T-helper 2 cell treated with Interferon-gamma antibody and Interleukin-4, amounts not matched to agents 100 ng/mL and 5 ng/mL, for 36 hours (primary cell): ENCODE results near the gene SYPL2. TPM values are rescaled to one million over a fixed set of nuclear protein-coding genes. Genes with fewer than 3 reads are reported as not detected.

Source experiments
- intact Hi-C: fragments of 100-400 bp; cut with micrococcal nuclease; formaldehyde crosslinking; loops from one replicate; pipeline ENCODE4 v1.15.1; 2023
- total RNA-seq: library from RNA; stranded (reverse); gene quantifications from 2 replicates; pipeline ENCODE4 v1.2.3, GENCODE V29; 2022

Gene SYPL2
- total RNA-seq, 1 donor from 2014 or later: not detected

DNA sequence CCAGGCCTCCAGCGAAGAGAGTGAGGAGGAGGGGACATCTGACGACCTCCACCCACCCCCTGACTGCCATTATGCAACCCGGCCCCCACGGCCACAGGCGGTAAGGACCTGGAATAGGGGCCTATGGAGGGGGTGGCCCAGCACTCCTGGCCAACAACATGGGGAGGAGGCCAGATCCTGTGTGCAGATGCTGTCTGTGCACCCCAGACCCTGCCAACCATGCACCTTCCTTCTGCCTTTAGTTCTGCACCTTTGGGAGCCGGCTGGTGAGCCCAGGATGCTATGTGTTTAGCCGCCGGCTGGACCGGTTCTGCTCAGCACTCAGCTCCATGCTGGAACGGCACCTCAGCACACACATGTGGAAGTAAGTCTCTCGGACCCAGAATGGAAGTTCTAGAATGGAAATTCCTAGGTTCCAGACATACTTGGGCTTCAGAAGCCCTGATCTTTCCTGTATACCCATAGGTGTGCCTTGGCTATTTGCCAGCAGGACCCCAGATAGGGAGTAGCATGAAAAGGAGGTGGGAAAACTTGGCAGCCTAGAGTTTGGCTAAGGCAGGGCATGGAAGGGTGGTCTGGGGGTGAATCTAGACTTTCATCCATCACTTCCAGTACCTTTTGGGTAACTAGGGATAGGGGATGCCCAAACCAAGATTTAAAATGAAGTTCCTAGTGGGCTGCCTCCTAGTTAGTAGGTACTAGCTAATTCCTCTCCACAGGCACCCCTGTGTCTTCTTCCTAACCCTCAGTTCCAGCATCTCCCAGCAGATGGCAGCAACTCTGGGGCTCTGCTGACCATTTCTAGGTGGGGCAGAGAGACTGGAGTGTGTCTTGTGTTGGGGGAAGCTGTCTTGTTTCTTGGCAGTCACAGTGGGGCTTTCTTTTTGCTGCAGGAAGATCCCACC, 23.9 kb downstream of the SYPL2 start:
- intact Hi-C loops: loop anchor here (1.0 to 5.0 kb wide), 2 partner anchors 42 to 228 kb away; no protein-coding TSS in a partner anchor

- intact Hi-C loops: loop anchor here (1.0 to 5.0 kb wide), 2 partner anchors 41 to 229 kb away; no protein-coding TSS in a partner anchor
These were observed 24.6 kb downstream of the SYPL2 start for GRCh38 chr1:109490934-109491302.

GRCh38 chr1:109491372-109491771, 25.0 kb downstream of the SYPL2 start:
- intact Hi-C loops: loop anchor here (5.0 kb wide), 1 partner anchor 229 kb away; no protein-coding TSS in a partner anchor

DNA sequence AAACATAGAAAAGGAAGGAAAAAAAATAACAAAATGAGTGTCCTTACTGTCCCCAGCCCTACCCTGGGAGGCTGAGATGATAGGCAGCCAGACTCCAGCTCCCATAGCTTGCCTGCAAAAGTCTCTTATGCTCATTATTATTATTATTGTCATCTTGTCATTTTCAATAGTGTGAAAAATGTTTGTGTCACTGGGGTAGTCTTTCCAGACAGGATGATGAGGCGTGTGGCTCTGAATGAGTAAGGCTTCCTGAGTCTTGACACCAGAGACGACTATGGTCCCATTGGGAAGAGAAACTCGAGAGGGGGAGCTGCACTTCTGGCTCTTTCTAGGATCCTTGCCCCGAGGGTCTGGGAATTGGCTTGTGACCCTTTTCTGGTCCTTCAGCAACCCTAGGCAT, 26.4 kb downstream of the SYPL2 start:
- intact Hi-C loops: loop anchor here (5.0 kb wide), 1 partner anchor 230 kb away; no protein-coding TSS in a partner anchor

DNA sequence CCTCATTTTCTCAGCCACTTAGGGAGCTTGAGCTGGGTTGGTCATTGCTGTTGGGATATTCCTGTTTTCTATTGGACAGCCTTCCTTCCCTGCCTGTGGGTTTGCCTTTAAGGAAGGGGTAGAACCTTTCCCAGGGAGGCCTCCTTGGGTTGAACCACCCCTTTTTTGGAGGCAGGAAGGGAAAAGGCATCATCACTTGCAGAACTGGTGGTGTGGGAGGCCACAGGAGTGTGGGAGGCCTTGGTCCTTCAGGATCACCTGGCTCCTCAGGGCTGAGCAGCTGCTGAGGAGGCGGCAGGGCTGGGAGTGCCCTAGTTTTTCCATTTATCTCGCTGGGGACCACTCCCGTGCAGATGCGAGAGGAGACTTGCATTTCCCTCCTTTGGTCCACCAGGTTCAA, 26.9 kb downstream of the SYPL2 start:
- intact Hi-C loops: loop anchor here (5.0 kb wide), 1 partner anchor 231 kb away; no protein-coding TSS in a partner anchor

GRCh38 chr1:109493805-109494539, 27.6 kb downstream of the SYPL2 start, which contains the start of gene CYB561D1:
Gene CYB561D1 (plus strand): TSS chr1:109494094. CDS start chr1:109494140, 46 bp downstream.
- intact Hi-C loops: loop anchor here (1.0 to 5.0 kb wide), 6 partner anchors 11 to 232 kb away; partner anchors contain the start of genes AMIGO1, ATXN7L2, GNAI3 and PSMA5

GRCh38 chr1:109495738-109496137, 29.4 kb downstream of the SYPL2 start:
- intact Hi-C loops: loop anchor here (2.0 kb wide), 1 partner anchor 69 kb away; the partner anchor contains the start of gene PSMA5

DNA sequence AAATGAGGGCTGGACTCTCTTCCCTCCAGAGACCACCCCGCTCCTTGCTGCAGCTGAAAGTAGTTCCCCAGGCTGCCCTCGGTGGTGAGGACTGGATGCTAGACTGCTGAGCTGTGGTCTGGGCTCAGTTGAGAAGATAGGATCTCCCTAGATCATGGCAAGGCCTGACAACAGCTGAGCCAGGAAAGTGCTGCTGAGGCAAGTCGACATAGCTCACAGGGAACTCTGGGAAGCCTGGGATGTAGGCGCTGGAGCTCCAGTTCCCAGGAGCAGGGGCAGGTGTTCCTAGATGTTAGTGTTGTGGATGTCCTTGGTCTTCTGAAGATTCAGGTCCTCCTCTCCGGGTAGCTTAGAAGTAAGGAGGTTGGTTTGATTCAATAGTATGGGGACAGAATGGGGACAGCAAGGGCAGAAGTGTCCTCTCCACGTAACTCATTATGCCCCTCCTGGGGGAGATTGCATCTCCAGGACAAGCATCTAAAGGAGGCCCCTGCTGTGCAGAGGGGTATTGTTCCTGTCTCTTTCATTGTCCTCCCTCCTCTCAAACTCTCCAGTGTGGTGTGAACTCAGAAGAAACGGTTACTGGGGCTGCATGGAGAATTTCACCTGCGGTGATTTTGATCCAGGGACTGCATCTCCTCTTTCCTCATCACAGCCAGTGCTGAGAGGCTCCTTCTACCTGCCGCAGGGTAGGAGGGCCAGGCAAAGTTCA, 31.3 kb downstream of the SYPL2 start:
- intact Hi-C loops: loop anchor here (1.0 kb wide), 1 partner anchor 35 kb away; no protein-coding TSS in a partner anchor

- intact Hi-C loops: loop anchor here (1.0 kb wide), 1 partner anchor 34 kb away; no protein-coding TSS in a partner anchor
These were observed 31.9 kb downstream of the SYPL2 start for GRCh38 chr1:109498161-109498801.

- intact Hi-C loops: no loop called here
These were observed 32.7 kb downstream of the SYPL2 start for GRCh38 chr1:109499081-109499480.

- intact Hi-C loops: no loop called here
These were observed 33.6 kb downstream of the SYPL2 start for GRCh38 chr1:109499661-109500536.

- intact Hi-C loops: no loop called here
These were observed 34.6 kb downstream of the SYPL2 start for GRCh38 chr1:109500941-109501381.

DNA sequence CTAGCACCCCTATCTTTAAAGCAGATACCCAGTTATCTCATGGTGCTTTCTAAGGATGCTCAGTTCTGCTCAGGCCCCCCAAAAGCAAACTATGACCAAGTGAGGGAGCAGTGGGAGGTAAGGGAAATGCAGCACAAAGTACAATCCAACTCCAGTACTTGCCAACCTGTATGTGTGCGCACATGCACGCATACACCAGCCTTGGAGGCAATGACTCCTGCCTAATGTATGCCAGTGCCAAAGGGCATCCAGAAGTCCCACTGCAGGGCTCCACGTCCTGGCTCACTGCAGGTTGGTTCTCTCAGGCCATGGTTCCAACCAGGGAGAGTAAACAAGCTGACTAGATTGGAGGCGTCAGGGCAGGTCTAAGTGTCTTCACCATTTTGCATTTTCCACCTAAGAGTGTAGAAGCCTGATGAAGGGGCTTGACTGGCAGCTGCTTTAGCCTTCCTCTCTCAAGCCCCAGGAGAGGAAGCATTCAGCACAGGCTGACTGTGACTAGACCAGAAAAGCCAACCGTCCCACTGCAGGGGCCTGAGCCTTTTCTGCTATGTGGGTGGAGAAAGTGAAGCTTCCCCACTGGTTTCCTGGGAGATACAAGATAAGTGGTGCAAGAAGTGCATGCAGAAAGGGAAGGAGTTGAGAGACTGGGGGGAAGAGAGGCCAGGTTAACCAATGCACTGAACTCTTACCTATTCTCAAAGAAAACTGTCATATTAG, 35.5 kb downstream of the SYPL2 start:
- intact Hi-C loops: no loop called here

DNA sequence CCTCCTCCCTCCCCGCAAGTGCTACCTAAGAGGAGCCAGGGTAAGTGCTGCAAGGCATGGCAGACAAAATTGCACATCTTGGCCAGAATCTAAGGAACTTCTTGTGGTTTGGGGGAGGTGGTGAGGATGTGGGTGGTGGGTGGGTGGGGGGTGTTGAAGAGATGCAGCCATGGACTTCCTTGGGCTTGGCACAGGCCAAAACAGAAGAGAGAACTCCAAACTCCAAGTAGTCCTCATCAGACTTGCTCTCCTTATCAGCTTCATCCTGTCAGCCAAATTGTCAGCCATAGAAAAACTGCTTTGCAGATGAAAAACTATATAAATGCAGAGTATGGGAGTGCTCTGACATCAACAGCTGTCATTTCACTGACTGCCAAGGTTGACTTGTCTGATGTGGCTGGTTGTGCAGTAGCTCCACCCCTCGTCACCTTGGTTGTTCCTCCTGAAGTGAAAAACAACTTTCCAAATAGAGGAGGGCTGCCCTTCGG, 36.1 kb downstream of the SYPL2 start:
- intact Hi-C loops: no loop called here

DNA sequence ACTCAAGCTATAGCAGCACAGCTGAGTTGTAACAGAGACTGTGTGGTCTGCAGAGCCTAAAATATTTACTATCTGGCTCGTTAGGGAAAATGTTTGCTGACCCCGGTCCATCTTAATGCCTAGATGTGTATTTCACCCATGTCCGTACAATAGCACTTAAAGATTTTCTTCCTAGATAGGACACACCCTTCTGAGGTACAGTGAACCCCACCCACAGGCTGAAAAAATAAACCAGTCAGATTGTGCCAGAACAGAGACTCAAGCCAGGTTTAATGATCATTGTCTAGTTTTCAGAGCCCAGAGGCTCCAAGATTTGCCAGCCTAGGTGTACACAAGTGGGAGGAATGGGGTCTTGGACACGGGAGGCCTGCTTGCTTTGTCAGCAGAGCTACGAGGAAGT, 37.6 kb downstream of the SYPL2 start:
- intact Hi-C loops: no loop called here

GRCh38 chr1:109504974-109505373, 38.6 kb downstream of the SYPL2 start:
- intact Hi-C loops: no loop called here

- intact Hi-C loops: no loop called here
These were observed 41.9 kb downstream of the SYPL2 start for GRCh38 chr1:109508001-109508872.

- intact Hi-C loops: loop anchor here (1.0 kb wide), 1 partner anchor 15 kb away; the partner anchor contains the start of gene CYB561D1
These were observed 42.5 kb downstream of the SYPL2 start for GRCh38 chr1:109508873-109509175.
